Smooth muscle cell (in vitro differentiated cells): ENCODE data around the gene MOSMO. TPM values are rescaled to one million over a fixed set of nuclear protein-coding genes. Genes with fewer than 3 reads are reported as not detected.

Source experiments
- DNase-seq: peaks from one replicate; lab custom pipeline; 2025; ENCODE audit not compliant: unreplicated experiment; lab: John Stamatoyannopoulos, UW
- H2AFZ ChIP-seq: fragments of 200-600 bp; sonication (generic); 2 replicates; pipeline ENCODE4 v1.6.0; 2016; ENCODE audit warnings: antibody characterized with exemption, low read depth, mild to moderate bottlenecking
- H3F3A ChIP-seq: fragments of 200-600 bp; sonication (generic); 2 replicates; pipeline ENCODE4 v1.6.0; 2017; ENCODE audit warnings: antibody characterized with exemption, low read depth
- H3K27ac ChIP-seq: fragments of 200-600 bp; sonication (generic); 2 replicates; pipeline ENCODE4 v1.5.1; 2016; ENCODE audit warnings: low read depth, mild to moderate bottlenecking
- H3K27me3 ChIP-seq: fragments of 200-600 bp; sonication (generic); 2 replicates; pipeline ENCODE4 v1.6.1; 2016; ENCODE audit warnings: low read depth, mild to moderate bottlenecking
- H3K36me3 ChIP-seq: fragments of 200-600 bp; sonication (generic); 2 replicates; pipeline ENCODE4 v1.5.1; 2016; ENCODE audit warnings: low read depth
- H3K4me1 ChIP-seq: fragments of 200-600 bp; sonication (generic); 2 replicates; pipeline ENCODE4 v1.5.1; 2016; ENCODE audit warnings: low read depth
- H3K4me2 ChIP-seq: fragments of 200-600 bp; sonication (generic); 2 replicates; pipeline ENCODE4 v1.6.0; 2016; ENCODE audit warnings: mild to moderate bottlenecking
- H3K4me3 ChIP-seq: fragments of 200-600 bp; sonication (generic); 2 replicates; pipeline ENCODE4 v1.5.1; 2016; ENCODE audit warnings: mild to moderate bottlenecking
- H3K79me2 ChIP-seq: fragments of 200-600 bp; sonication (generic); 2 replicates; pipeline ENCODE4 v1.6.0; 2016; ENCODE audit warnings: low read depth, mild to moderate bottlenecking
- H3K9ac ChIP-seq: fragments of 200-600 bp; sonication (generic); 2 replicates; pipeline ENCODE4 v1.6.0; 2016; ENCODE audit warnings: low read depth
- H3K9me3 ChIP-seq: fragments of 200-600 bp; sonication (generic); replicated peaks from 2 replicates; pipeline ENCODE4 v1.5.1; 2016; ENCODE audit warnings: low read depth
- H4K20me1 ChIP-seq: fragments of 200-600 bp; sonication (generic); 2 replicates; pipeline ENCODE4 v1.6.0; 2016; ENCODE audit warnings: low read depth
- CTCF ChIP-seq: fragments of 200-600 bp; sonication (generic); IDR thresholded peaks from 2 replicates; pipeline ENCODE4 v1.5.1; 2017; ENCODE audit warnings: borderline replicate concordance, mild to moderate bottlenecking, antibody characterized with exemption; ENCODE audit not compliant: insufficient read depth, poor library complexity, severe bottlenecking
- WGBS: methylation state at CpG from one replicate; pipeline ENCODE4 v1.1.7; 2016; ENCODE audit warnings: low lambda C conversion rate; 5-methylcytosine and 5-hydroxymethylcytosine counted together
- polyA plus RNA-seq: library from polyadenylated mRNA; unstranded; fragments of >200 nt; fragmentation: Nextera tagmentation; extraction: Ambion mirVana; gene quantifications from 2 replicates; pipeline ENCODE4 v1.2.1, GENCODE V29; 2016
- total RNA-seq: library from RNA; depleted of rRNA; stranded (reverse); fragments of >200 nt; gene quantifications from 2 replicates; pipeline ENCODE4 v1.2.3, GENCODE V29; 2014

MOSMO gene
- total and polyA plus RNA-seq, 2 experiments from 2014 or later: 2.8 to 18.6 TPM

- no peaks in the 10 kb centered on the region for H3K4me1 ChIP-seq
- no peak overlapping the region for H3K4me3 ChIP-seq
- H3K4me2 ChIP-seq: no peak overlapping the region
- TF ChIP-seq CTCF: no peak
- peaks cover 45% of the 10 kb centered on the region for H4K20me1 ChIP-seq
- peaks cover 19% of the 10 kb centered on the region for H3K79me2 ChIP-seq
- no peak overlapping the region for H3K9ac ChIP-seq
- DNase-seq: no peak
- H3K27me3 ChIP-seq: no peaks in the 10 kb centered on the region
- WGBS: 88% methylated on average over 7 of the region's 7 CpGs
- H3K9me3 ChIP-seq: no peaks in the 10 kb centered on the region
- H3K27ac ChIP-seq: no peak overlapping the region
- H3K36me3 ChIP-seq: no peaks in the 10 kb centered on the region
- H2AFZ ChIP-seq: no peak overlapping the region
- no peaks in the 10 kb centered on the region for H3F3A ChIP-seq
Measured at GRCh38 chr16:22071331-22071910, 63.5 kb downstream of the MOSMO start.

- Histone ChIP-seq H3K4me1 (no peaks in the 10 kb centered on the region), H3K4me2 (no peak overlapping the region), H3F3A (no peaks in the 10 kb centered on the region), H3K27ac (no peak overlapping the region), H3K36me3 (no peaks in the 10 kb centered on the region), H4K20me1 (peaks cover 52% of the 10 kb centered on the region), H3K79me2 (peaks cover 5% of the 10 kb centered on the region), H3K4me3 (no peak overlapping the region), H2AFZ (no peak overlapping the region), H3K9me3 (no peaks in the 10 kb centered on the region), H3K9ac (no peak overlapping the region), H3K27me3 (no peaks in the 10 kb centered on the region)
- TF ChIP-seq CTCF: no peak
- 85% methylated on average over 3 of the region's 3 CpGs for WGBS
- DNase-seq: no peak
Measured at GRCh38 chr16:22073350-22073749, 65.4 kb downstream of the MOSMO start.

- DNase-seq: no peak
- no peaks in the 10 kb centered on the region for H3K27me3 ChIP-seq
- 89% methylated on average over 11 of the region's 11 CpGs for WGBS
- TF ChIP-seq CTCF: no peak
- H3K4me3 ChIP-seq: no peak overlapping the region
- H3K79me2 ChIP-seq: peaks cover 5% of the 10 kb centered on the region
- H3K9ac ChIP-seq: no peak overlapping the region
- no peaks in the 10 kb centered on the region for H3F3A ChIP-seq
- no peaks in the 10 kb centered on the region for H3K36me3 ChIP-seq
- no peak overlapping the region for H3K4me2 ChIP-seq
- H3K27ac ChIP-seq: no peak overlapping the region
- no peak overlapping the region for H2AFZ ChIP-seq
- peaks cover 49% of the 10 kb centered on the region for H4K20me1 ChIP-seq
- H3K9me3 ChIP-seq: no peaks in the 10 kb centered on the region
- no peaks in the 10 kb centered on the region for H3K4me1 ChIP-seq
Measured at GRCh38 chr16:22075043-22075757, 67.3 kb downstream of the MOSMO start.
